Mesenteric fat pad (tissue), 1 donor: ENCODE results near the gene NPIPB4. TPM values are rescaled to one million over a fixed set of nuclear protein-coding genes. Genes with fewer than 3 reads are reported as not detected.

Experiments used
- total RNA-seq: library from RNA; stranded (reverse); fragmentation: NEBNext Ultra II Directional; extraction: Animal tissue kit (Norgen Biotek cat#: 25700); gene quantifications from one replicate; pipeline ENCODE4 v1.2.1, GENCODE V29; 2021
- donor health status: DM: yes; HTN: yes; CAD: no.

NPIPB4 gene
- total RNA-seq, 1 donor from 2014 or later = 235 TPM

Other genes with a start within 250 kb of the NPIPB4 start
- gene IGSF6, start 205.1 kb downstream of the NPIPB4 start, total RNA-seq = 14.7 TPM
- gene OTOA, start 193.8 kb downstream of the NPIPB4 start, total RNA-seq = 0.48 TPM
- gene UQCRC2, start 95.6 kb upstream of the NPIPB4 start, total RNA-seq = 186 TPM
- not detected for gene PDZD9, start 143.4 kb upstream of the NPIPB4 start, total RNA-seq
- 18.6 TPM for gene MOSMO, start 150.4 kb upstream of the NPIPB4 start, total RNA-seq
- 0.55 TPM for gene VWA3A, start 234.8 kb upstream of the NPIPB4 start, total RNA-seq